Transverse colon (tissue), 4 donors: Measurements from ENCODE around the gene GLI3. TPM values are rescaled to one million over a fixed set of nuclear protein-coding genes. Genes with fewer than 3 reads are reported as not detected.

Experiments used
- DNase-seq: peaks from one replicate; pipeline ENCODE4 v3.0.0-alpha.2; 2019
- H3K27ac ChIP-seq, 4 donors: fragments of 200-600 bp; sonication (generic); 2 replicates each; pipeline ENCODE4 v1.5.1; 2016 to 2018; ENCODE audit warnings: inconsistent platforms in 4 of 4
- H3K27me3 ChIP-seq: fragments of 200-600 bp; sonication (generic); 2 replicates; pipeline ENCODE4 v1.5.1; 2017; ENCODE audit warnings: inconsistent platforms
- H3K36me3 ChIP-seq, 4 donors: fragments of 200-600 bp; sonication (generic); 2 replicates each; pipeline ENCODE4 v1.5.1; 2017 to 2019; ENCODE audit warnings: inconsistent platforms in 4 of 4
- H3K4me1 ChIP-seq, 4 donors: fragments of 200-600 bp; sonication (generic); 2 replicates each; pipeline ENCODE4 v1.5.1; 2017 to 2020; ENCODE audit warnings: inconsistent platforms in 4 of 4
- H3K4me3 ChIP-seq, 4 donors: fragments of 200-600 bp; sonication (generic); 1 replicate in 1 of 4; 2 replicates in 3 of 4; pipeline versions ENCODE4 v1.5.1 to v1.6.1; 2017 to 2019; ENCODE audit warnings: inconsistent platforms in 4 of 4
- H3K9me3 ChIP-seq, 2 donors: fragments of 200-600 bp; sonication (generic); 2 replicates each; pipeline ENCODE4 v1.5.1; 2017 to 2019; ENCODE audit warnings: inconsistent platforms in 2 of 2
- EP300 ChIP-seq: sonication (generic); formaldehyde crosslinking; IDR thresholded peaks from one replicate; pipeline ENCODE4 v1.6.1; 2017; ENCODE audit warnings: antibody characterized with exemption, low read depth
- POLR2A ChIP-seq: fragments of 450-650 bp; IDR thresholded peaks from one replicate; pipeline ENCODE4 v1.6.1; 2016; ENCODE audit warnings: antibody characterized with exemption, mild to moderate bottlenecking, moderate library complexity
- POLR2AphosphoS5 ChIP-seq, 3 donors: sonication (generic); formaldehyde crosslinking; IDR thresholded peaks; one replicate each; pipeline ENCODE4 v1.6.1; 2016; ENCODE audit warnings: antibody characterized with exemption in 3 of 3
- WGBS, 2 donors: methylation state at CpG; one replicate each; pipeline ENCODE4 v1.1.5; 2018; ENCODE audit warnings: low coverage in 1 of 2; 5-methylcytosine and 5-hydroxymethylcytosine counted together
- in situ Hi-C, 4 donors: fragments of 200-750 bp; cut with MboI; loops; one replicate each; pipeline versions ENCODE4 v1.15.0 to v1.15.1; 2017; ENCODE audit warnings: low sequenced_read_pairs in 3 of 4, low pct_ligation_motif_present in 1 of 4, low pct_unique_long_range_greater_than_20kb in 1 of 4
- intact Hi-C: fragments of 100-400 bp; cut with DNase I; formaldehyde crosslinking; loops from one replicate; pipeline ENCODE4 v1.15.1; 2023; ENCODE audit warnings: low total_unique reads
- total RNA-seq, 4 donors: library from RNA; depleted of rRNA; stranded (reverse); fragments of >200 nt; gene quantifications; one replicate each; pipeline ENCODE4 v1.1.0, GENCODE V29; 2016
- TF ChIP-seq, protein P1 (sequence below), 5 experiments: fragments of 200-600 bp in 3 of 5; fragments of 450-650 bp in 2 of 5; sonication (generic) in 3 of 5; IDR thresholded peaks; 1 replicate in 2 of 5; 2 replicates in 3 of 5; pipeline ENCODE4 v1.5.1; 2016 to 2017; ENCODE audit warnings: antibody characterized with exemption in 5 of 5, inconsistent platforms in 3 of 5, mild to moderate bottlenecking in 2 of 5, moderate library complexity in 1 of 5

GLI3 gene
- total RNA-seq, 4 donors from 2014 or later, result 3.7 to 41.1 (median 5.3) TPM

- Histone ChIP-seq H3K4me1 (no peaks in the 10 kb centered on the region), H3K27me3 (no peaks in the 10 kb centered on the region), H3K36me3 (no peaks in the 10 kb centered on the region), H3K4me3 (no peak overlapping the region), H3K27ac (no peak overlapping the region), H3K9me3 (no peaks in the 10 kb centered on the region)
- TF ChIP-seq, protein P1, sequence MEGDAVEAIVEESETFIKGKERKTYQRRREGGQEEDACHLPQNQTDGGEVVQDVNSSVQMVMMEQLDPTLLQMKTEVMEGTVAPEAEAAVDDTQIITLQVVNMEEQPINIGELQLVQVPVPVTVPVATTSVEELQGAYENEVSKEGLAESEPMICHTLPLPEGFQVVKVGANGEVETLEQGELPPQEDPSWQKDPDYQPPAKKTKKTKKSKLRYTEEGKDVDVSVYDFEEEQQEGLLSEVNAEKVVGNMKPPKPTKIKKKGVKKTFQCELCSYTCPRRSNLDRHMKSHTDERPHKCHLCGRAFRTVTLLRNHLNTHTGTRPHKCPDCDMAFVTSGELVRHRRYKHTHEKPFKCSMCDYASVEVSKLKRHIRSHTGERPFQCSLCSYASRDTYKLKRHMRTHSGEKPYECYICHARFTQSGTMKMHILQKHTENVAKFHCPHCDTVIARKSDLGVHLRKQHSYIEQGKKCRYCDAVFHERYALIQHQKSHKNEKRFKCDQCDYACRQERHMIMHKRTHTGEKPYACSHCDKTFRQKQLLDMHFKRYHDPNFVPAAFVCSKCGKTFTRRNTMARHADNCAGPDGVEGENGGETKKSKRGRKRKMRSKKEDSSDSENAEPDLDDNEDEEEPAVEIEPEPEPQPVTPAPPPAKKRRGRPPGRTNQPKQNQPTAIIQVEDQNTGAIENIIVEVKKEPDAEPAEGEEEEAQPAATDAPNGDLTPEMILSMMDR (IDR thresholded peaks at IDR 0.05), result no peak
- TF ChIP-seq POLR2AphosphoS5 (IDR thresholded peaks at IDR 0.05) (no peak), POLR2A (no peak), EP300 (no peak)
- DNase-seq, result no peak
- in situ Hi-C loops (loop anchor here in 1 of 4 donors (25.0 kb wide), 1 partner anchor 718 kb away; no protein-coding TSS in a partner anchor), intact Hi-C loops (loop anchor here (10.0 kb wide), 1 partner anchor 265 kb away; the partner anchor contains the start of gene GLI3)
- 69% methylated on average over 1 of the region's 1 CpG; no CpG with 5 or more reads in 1 of the 2 donors for WGBS, 2 donors
Observed at GRCh38 chr7:41969561-41970105, 267.4 kb downstream of the GLI3 start.

- intact Hi-C loops, result no loop called here
- no peaks in the 10 kb centered on the region for H3K9me3 ChIP-seq
Observed at GRCh38 chr7:41967156-41967555, 269.9 kb downstream of the GLI3 start.

DNA sequence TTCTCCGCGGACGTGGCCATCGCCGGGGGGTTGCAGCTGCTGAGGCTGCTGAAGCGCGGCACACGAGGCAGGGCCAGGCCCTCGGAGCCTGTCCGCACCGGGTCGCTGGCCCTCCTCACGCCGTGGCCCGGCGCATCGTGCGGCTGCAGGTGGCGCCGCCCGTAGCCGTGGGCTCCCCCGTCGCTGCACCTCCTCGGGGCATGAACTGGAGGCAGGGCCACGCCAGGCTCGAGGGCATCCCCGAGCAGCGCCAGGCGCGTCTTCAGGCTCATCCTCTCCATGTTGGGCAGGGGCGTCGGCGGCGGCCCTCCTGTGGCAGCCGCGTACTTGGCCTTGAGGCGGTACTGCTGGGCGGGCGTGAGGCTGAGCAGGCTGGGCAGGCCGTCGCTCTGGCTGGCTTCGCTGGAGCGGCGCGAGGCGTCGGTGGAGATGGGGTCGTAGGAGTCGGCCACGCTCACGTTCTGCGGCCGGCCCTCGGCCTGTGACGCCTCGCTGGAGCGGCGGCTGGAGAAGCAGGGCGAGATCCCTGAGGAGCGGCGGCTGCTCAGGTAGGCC is 271.0 kb downstream of the GLI3 start:
- intact Hi-C loops (no loop called here), in situ Hi-C loops (loop anchor here in 1 of 4 donors (25.0 kb wide), 1 partner anchor 721 kb away; no protein-coding TSS in a partner anchor)
- H3K9me3 ChIP-seq, result no peaks in the 10 kb centered on the region
- H3K4me1 ChIP-seq, result no peaks in the 10 kb centered on the region
- 96% methylated on average over 52 of the region's 62 CpGs; no CpG with 5 or more reads in 1 of the 2 donors for WGBS, 2 donors
- DNase-seq, result no peak
- H3K36me3 ChIP-seq, result no peaks in the 10 kb centered on the region
- no peak overlapping the region for H3K4me3 ChIP-seq
- TF ChIP-seq POLR2A, result no peak
- no peak overlapping the region for H3K27ac ChIP-seq
- H3K27me3 ChIP-seq, result no peaks in the 10 kb centered on the region

More at GRCh38 chr7:41967156-41967555, 269.9 kb downstream of the GLI3 start:
- no peak for DNase-seq
- 68 to 86% methylated on average over 3 of the region's 3 CpGs for WGBS, 2 donors
- H3K27ac ChIP-seq, result no peak overlapping the region
- H3K36me3 ChIP-seq, result no peaks in the 10 kb centered on the region
- H3K27me3 ChIP-seq, result no peaks in the 10 kb centered on the region
- no peaks in the 10 kb centered on the region for H3K4me1 ChIP-seq
- TF ChIP-seq EP300 (no peak), POLR2A (no peak), POLR2AphosphoS5 (IDR thresholded peaks at IDR 0.05) (no peak)
- TF ChIP-seq, protein P1 (IDR thresholded peaks at IDR 0.05), result no peak
- in situ Hi-C loops, result loop anchor here in 1 of 4 donors (25.0 kb wide), 1 partner anchor 720 kb away; no protein-coding TSS in a partner anchor
- H3K4me3 ChIP-seq, result no peak overlapping the region

DNA sequence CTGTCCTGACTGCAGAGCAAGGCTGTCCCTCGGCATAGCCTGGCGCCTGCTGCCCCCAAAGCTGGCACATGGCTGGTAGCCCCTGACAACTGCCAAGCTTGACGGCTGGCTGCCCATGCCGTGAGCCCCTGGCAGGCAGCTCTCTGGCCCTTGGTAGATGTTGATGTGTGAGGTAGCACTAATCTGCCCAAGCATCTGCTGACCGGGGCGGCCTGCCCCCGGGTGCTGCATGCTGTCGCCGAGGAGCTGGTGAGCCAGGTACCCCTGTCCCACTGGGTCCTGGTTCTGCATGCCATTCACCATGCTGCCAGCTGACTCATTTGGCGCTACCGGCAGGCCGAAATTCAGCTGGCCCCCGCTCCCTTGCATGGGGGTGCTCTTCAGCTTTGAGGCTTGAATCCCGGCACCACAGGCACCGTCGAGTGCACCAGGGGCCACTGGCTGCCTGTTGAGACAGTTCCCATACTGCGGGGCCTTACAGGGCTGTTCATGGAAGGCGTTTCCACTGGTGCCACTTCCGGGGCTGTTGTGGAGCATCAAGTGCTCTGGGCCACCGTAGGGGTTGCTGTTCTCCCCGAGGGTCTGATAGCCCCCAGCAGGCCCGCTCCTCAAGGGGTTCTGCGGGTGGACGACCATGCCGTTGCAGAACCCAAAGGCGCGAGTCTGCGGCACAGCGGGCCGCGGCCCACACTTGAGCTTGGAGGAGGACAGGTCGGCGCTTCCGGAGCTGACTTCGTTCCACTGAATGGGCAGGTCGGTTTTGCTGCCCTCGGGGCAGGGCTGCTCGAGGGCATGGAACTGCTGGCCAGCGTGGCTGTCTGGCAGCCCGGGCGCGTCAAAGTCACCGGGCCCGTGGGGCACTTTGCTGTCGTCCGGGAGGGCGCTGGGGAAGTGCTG is 271.9 kb downstream of the GLI3 start:
- Histone ChIP-seq H3K4me3 (no peak overlapping the region), H3K9me3 (no peaks in the 10 kb centered on the region), H3K36me3 (no peaks in the 10 kb centered on the region), H3K27me3 (no peaks in the 10 kb centered on the region), H3K4me1 (no peaks in the 10 kb centered on the region), H3K27ac (no peak overlapping the region)
- TF ChIP-seq, protein P1 (IDR thresholded peaks at IDR 0.05), result no peak
- no peak for TF ChIP-seq EP300
- TF ChIP-seq POLR2A, result no peak
- TF ChIP-seq POLR2AphosphoS5 (IDR thresholded peaks at IDR 0.05), result no peak
- intact Hi-C loops, result no loop called here
- DNase-seq, result no peak
- in situ Hi-C loops, result loop anchor here in 1 of 4 donors (25.0 kb wide), 1 partner anchor 722 kb away; no protein-coding TSS in a partner anchor
- 95 to 96% methylated on average over 5 to 45 of the region's 47 CpGs for WGBS, 2 donors
